Testis (tissue), 2 donors: ENCODE measurements around the gene SEC24C.

Source experiments
- CTCF ChIP-seq, 3 experiments: fragments of 450-650 bp in 2 of 3; fragments of 200-600 bp in 1 of 3; sonication (generic) in 1 of 3; IDR thresholded peaks; one replicate each; pipeline ENCODE4 v1.5.1; 2016 to 2019; ENCODE audit warnings: antibody characterized with exemption in 3 of 3, mild to moderate bottlenecking in 2 of 3, moderate library complexity in 1 of 3
- POLR2A ChIP-seq: fragments of 450-650 bp; IDR thresholded peaks from one replicate; pipeline ENCODE4 v1.6.1; 2017; ENCODE audit warnings: antibody characterized with exemption, mild to moderate bottlenecking, moderate library complexity

GRCh38 chr10:73762915-73763314 lies 18.7 kb downstream of the SEC24C start:
- no peak for TF ChIP-seq POLR2A
- no peak for TF ChIP-seq CTCF (IDR thresholded peaks at IDR 0.05)
